Stimulated activated effector memory CD8-positive, alpha-beta T cell treated with anti-CD3 and anti-CD28 coated beads, Interleukin-12 subunit alpha, Interleukin-12 subunit beta, amount 100 ng/mL, for 72 hours (primary cell): ENCODE results near the gene ELL3.
A peak's percentile ranks its signal among the peaks of the same experiment; 100 is the strongest.
"Not testable (repeated sequence)": the region's sequence is repeated elsewhere in the genome, so short reads cannot be mapped to it uniquely, and the experiment has no call there.

Experiments used
- ATAC-seq: fragments of 150-1000 bp; cut with Tn5 transposase; 2 replicates; pipeline ENCODE4 v1.10.0; 2021
- DNase-seq, 2 donors: peaks; one replicate each; pipeline ENCODE4 v3.0.0; 2021 to 2022; ENCODE audit warnings: low spot score in 2 of 2
- H3K27ac Mint-ChIP-seq: one replicate; pipeline ENCODE4 v1.8.0; 2022; ENCODE audit warnings: mild to moderate bottlenecking, mixed read lengths
- H3K36me3 Mint-ChIP-seq: one replicate; pipeline ENCODE4 v1.8.0; 2022; ENCODE audit warnings: mild to moderate bottlenecking, mixed read lengths
- H3K4me1 Mint-ChIP-seq: one replicate; pipeline ENCODE4 v1.8.0; 2022; ENCODE audit warnings: mixed read lengths
- H3K4me3 Mint-ChIP-seq: one replicate; pipeline ENCODE4 v1.8.0; 2022; ENCODE audit warnings: mild to moderate bottlenecking, mixed read lengths
- H3K9me3 Mint-ChIP-seq: one replicate; pipeline ENCODE4 v1.8.0; 2022; ENCODE audit warnings: mixed read lengths

Gene ELL3

GRCh38 chr15:43769584-43770228 is 7.1 kb downstream of the ELL3 start:
- H3K4me3 Mint-ChIP-seq, result no peak overlapping the region
- no peaks in the 10 kb centered on the region for H3K9me3 Mint-ChIP-seq
- ATAC-seq (peak; percentile 51), DNase-seq (peak; percentile 21 to 54)
- peaks cover 100% of the 10 kb centered on the region for H3K36me3 Mint-ChIP-seq
- H3K4me1 Mint-ChIP-seq, result no peaks in the 10 kb centered on the region
- no peak overlapping the region for H3K27ac Mint-ChIP-seq

GRCh38 chr15:43763819-43764446 is 12.8 kb downstream of the ELL3 start:
- no peak overlapping the region for H3K27ac Mint-ChIP-seq
- ATAC-seq (no peak), DNase-seq (no peak)
- no peak overlapping the region for H3K4me3 Mint-ChIP-seq
- peaks cover 100% of the 10 kb centered on the region for H3K36me3 Mint-ChIP-seq
- no peaks in the 10 kb centered on the region for H3K9me3 Mint-ChIP-seq
- no peaks in the 10 kb centered on the region for H3K4me1 Mint-ChIP-seq

DNA sequence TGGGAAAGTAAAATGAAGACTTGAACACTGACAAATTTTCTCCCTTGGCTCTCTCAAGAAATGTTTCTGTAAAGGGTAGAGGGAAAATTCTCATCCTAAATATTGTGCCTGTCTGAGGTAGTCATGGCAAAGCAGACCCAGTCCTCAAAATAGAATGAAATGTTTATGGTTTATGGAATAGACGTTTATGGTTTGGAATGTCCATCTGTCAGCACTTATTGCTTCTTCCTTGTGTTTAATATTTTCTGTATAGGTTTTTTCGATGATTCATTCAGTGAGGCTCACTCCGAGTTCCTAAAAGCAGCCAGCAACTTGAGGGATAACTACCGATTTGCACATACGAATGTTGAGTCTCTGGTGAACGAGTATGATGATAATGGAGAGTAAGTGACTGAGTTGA is 13.9 kb downstream of the ELL3 start:
- DNase-seq (no peak), ATAC-seq (no peak)
- H3K27ac Mint-ChIP-seq, result no peak overlapping the region
- no peaks in the 10 kb centered on the region for H3K9me3 Mint-ChIP-seq
- peaks cover 100% of the 10 kb centered on the region for H3K36me3 Mint-ChIP-seq
- no peaks in the 10 kb centered on the region for H3K4me1 Mint-ChIP-seq
- H3K4me3 Mint-ChIP-seq, result no peak overlapping the region

DNA sequence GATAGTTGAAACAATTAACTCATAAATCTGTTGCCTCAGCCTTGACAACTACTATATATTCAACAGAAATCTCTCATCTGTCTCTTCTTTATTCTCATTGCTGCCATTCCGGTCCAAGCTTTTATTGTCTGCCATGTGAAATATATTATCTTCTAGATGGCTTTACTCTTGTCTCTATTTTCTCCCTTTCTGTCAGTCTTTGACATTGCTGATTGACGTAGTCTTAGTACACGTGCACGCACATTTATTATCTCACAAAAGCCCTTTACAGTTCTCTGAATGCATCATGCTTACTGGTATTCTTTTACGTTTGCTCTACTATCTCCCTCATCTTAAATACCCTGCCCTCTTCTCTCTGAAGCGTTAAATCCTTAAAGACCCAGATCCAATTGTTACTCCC is 24.9 kb downstream of the ELL3 start:
- ATAC-seq, result no peak
- peaks cover 100% of the 10 kb centered on the region for H3K36me3 Mint-ChIP-seq
- peak overlapping the region; percentile 91 for H3K4me3 Mint-ChIP-seq
- no peak for DNase-seq
- H3K27ac Mint-ChIP-seq, result peak overlapping the region; percentile 6
- H3K9me3 Mint-ChIP-seq, result no peaks in the 10 kb centered on the region
- H3K4me1 Mint-ChIP-seq, result peaks cover 28% of the 10 kb centered on the region

- ATAC-seq (peak; percentile 46), DNase-seq (peak in 1 of 2 donors; percentile 58)
- Mint-ChIP-seq H3K36me3 (peaks cover 96% of the 10 kb centered on the region), H3K4me1 (peaks cover 29% of the 10 kb centered on the region), H3K4me3 (peak overlapping the region; percentile 91), H3K9me3 (no peaks in the 10 kb centered on the region), H3K27ac (peak overlapping the region; percentile 99)
Observed at GRCh38 chr15:43749690-43750345, 26.9 kb downstream of the ELL3 start.

- ATAC-seq (no peak), DNase-seq (no peak)
- Mint-ChIP-seq H3K4me1 (peaks cover 29% of the 10 kb centered on the region), H3K4me3 (peak overlapping the region; percentile 91), H3K27ac (peak overlapping the region; percentile 99), H3K9me3 (no peaks in the 10 kb centered on the region), H3K36me3 (peaks cover 82% of the 10 kb centered on the region)
Observed at GRCh38 chr15:43748376-43748775, 28.4 kb downstream of the ELL3 start.

GRCh38 chr15:43746903-43747309 is 29.9 kb downstream of the ELL3 start:
- Mint-ChIP-seq H3K4me3 (peak overlapping the region; percentile 91), H3K4me1 (peaks cover 20% of the 10 kb centered on the region), H3K36me3 (peaks cover 67% of the 10 kb centered on the region), H3K27ac (peak overlapping the region; percentile 99)
- peak; percentile 56 for ATAC-seq
- DNase-seq, result peak in 1 of 2 donors; percentile 4
- H3K9me3 Mint-ChIP-seq, result not testable (repeated sequence)

DNA sequence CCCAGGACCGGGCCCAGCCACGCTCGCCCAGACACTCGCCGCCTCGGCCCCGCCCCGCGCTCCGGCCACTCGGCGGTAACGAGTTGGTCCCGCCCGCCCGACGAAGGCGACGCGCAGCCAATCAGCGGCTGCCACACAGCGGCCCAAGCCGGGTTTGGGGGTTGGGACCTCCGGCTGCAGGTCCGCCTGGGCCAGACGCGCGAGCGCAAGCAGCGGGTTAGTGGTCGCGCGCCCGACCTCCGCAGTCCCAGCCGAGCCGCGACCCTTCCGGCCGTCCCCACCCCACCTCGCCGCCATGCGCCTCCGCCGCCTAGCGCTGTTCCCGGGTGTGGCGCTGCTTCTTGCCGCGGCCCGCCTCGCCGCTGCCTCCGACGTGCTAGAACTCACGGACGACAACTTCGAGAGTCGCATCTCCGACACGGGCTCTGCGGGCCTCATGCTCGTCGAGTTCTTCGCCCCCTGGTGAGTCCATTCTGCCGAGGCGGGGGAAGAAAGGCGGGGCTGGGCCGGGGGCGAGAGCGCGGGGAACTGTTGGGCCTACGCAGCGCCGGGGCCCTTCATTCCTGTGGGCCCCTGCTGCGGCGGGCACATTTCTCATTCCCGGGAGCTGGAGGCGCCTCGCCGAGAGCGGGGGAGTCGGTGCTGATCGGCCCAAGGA is 30.4 kb downstream of the ELL3 start, which contains the start of gene PDIA3:
TSS of gene PDIA3 (plus strand) at position 194 of the 658 bp plus-strand sequence. CDS start at position 296, 102 bp downstream.
- peak; percentile 91 for ATAC-seq
- peak within 1 kb of the TSS; percentile 91 for H3K4me3 Mint-ChIP-seq
- peaks cover 15% of the 10 kb centered on the region for H3K4me1 Mint-ChIP-seq
- H3K36me3 Mint-ChIP-seq, result peaks cover 62% of the 10 kb centered on the region
- H3K27ac Mint-ChIP-seq, result peak within 1 kb of the TSS; percentile 99
- peak; percentile 88 to 93 for DNase-seq
- not testable (repeated sequence) for H3K9me3 Mint-ChIP-seq

DNA sequence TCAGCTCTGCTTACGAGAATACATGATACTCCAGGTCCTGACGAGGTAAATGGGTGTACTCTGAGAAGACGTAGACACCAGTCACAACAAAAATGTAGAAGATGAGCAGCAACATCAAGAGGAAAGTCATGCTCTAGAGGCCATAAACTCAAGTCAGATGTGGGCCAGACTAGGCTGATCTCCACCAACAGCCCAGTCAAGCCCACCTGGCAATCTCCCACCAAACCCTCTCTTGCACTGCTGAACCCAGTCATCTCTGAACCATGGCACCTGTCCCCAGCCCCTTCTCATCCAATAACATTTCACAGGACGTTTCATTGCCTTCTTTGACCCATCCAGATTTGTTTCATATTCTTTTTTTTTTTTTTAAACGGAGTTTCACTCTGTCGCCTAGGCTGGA is 41.4 kb downstream of the ELL3 start:
- peaks cover 7% of the 10 kb centered on the region for H3K4me1 Mint-ChIP-seq
- no peaks in the 10 kb centered on the region for H3K9me3 Mint-ChIP-seq
- no peak for DNase-seq
- ATAC-seq, result no peak
- H3K36me3 Mint-ChIP-seq, result no peaks in the 10 kb centered on the region
- H3K4me3 Mint-ChIP-seq, result no peak overlapping the region
- H3K27ac Mint-ChIP-seq, result no peak overlapping the region

DNA sequence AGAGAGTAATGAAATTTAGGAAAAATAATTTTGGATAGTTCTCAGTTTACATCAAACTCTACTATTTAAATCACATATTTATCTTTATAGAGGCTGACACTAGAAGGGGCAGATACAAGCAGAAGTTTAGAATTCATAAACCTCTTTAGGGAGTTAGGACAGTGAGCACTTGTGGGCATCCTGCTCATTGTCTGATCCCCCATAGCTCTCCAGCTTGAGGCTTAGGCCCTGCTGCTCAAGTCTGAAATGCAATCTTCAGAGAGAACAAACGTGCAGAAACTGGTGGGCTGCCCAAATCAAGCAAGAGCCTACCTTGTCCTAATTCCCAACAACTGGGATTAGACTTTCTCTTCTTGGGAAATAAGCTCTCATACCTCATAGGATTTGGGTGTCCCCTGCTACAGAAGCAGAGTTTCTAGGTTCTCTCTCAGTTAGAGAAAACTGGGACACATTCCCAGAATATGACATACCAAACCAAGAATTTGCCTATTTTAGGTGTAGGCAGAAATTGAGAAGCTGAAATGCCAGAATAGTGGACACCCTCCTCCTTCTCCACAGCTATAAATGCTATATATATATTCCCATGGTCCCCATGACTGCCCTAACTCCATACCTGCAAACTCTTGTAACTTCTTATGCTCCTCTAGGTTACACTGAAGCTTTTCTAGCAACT is 48.6 kb downstream of the ELL3 start:
- not testable (repeated sequence) for DNase-seq, H3K9me3 Mint-ChIP-seq, ATAC-seq

GRCh38 chr15:43726306-43726705 is 50.5 kb downstream of the ELL3 start:
- H3K27ac Mint-ChIP-seq, ATAC-seq: not testable (repeated sequence)

More for the DNA sequence above, 48.6 kb downstream of the ELL3 start:
- not testable (repeated sequence) for H3K4me3 Mint-ChIP-seq, H3K27ac Mint-ChIP-seq, H3K36me3 Mint-ChIP-seq, H3K4me1 Mint-ChIP-seq

DNA sequence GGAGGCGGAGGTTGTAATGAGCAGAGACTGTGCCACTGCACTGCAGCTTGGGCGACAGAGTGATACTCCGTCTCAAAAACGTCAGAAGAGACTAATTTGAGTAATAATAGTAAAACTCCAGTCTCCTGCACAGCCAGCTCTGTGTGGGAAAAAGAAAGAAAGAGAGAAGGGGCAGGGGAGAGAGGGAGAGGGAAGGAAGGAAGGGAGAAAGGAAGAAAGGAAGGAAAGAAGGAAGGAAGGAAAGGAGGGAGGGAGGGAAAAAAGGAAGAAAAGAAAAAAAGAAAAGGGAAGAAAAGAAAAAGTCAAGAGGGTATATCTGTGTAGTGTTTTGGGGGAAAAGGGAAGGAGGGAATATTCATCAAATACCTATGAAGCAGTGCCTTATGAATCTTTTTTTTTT is 53.6 kb downstream of the ELL3 start:
- no peak overlapping the region for H3K4me3 Mint-ChIP-seq
- no peaks in the 10 kb centered on the region for H3K4me1 Mint-ChIP-seq
- no peaks in the 10 kb centered on the region for H3K9me3 Mint-ChIP-seq
- DNase-seq (no peak), ATAC-seq (no peak)
- H3K27ac Mint-ChIP-seq, result no peak overlapping the region
- no peaks in the 10 kb centered on the region for H3K36me3 Mint-ChIP-seq

More at GRCh38 chr15:43726306-43726705, 50.5 kb downstream of the ELL3 start:
- H3K4me3 Mint-ChIP-seq, H3K36me3 Mint-ChIP-seq, H3K9me3 Mint-ChIP-seq, DNase-seq, H3K4me1 Mint-ChIP-seq: not testable (repeated sequence)
